Upper lobe of left lung (tissue), 6 donors: Measurements from ENCODE around the gene RAF1. TPM values are rescaled to one million over a fixed set of nuclear protein-coding genes. Genes with fewer than 3 reads are reported as not detected.

Source experiments
- ATAC-seq, 2 donors: fragments of 200-7000 bp; cut with Tn5 transposase; one replicate each; pipeline ENCODE4 v1.9.1; 2022; ENCODE audit warnings: mild to moderate bottlenecking in 2 of 2, moderate library complexity in 2 of 2; ENCODE audit not compliant: low FRiP score in 2 of 2
- DNase-seq, 2 donors: peaks; one replicate each; pipeline ENCODE4 v3.0.0-alpha.2; 2019 to 2020
- H3K27ac ChIP-seq, 4 donors: fragments of 200-600 bp; sonication (generic); one replicate each; pipeline ENCODE4 v1.5.1; 2016 to 2019
- H3K27me3 ChIP-seq, 4 donors: fragments of 200-600 bp; sonication (generic); one replicate each; pipeline ENCODE4 v1.5.1; 2017 to 2019
- H3K36me3 ChIP-seq, 4 donors: fragments of 200-600 bp; sonication (generic); one replicate each; pipeline ENCODE4 v1.5.1; 2016 to 2019
- H3K4me1 ChIP-seq, 4 donors: fragments of 200-600 bp; sonication (generic); one replicate each; pipeline ENCODE4 v1.5.1; 2018 to 2019
- H3K4me3 ChIP-seq, 4 donors: fragments of 200-600 bp; sonication (generic); one replicate each; pipeline ENCODE4 v1.5.1; 2017 to 2019; ENCODE audit warnings: mild to moderate bottlenecking in 2 of 4, moderate library complexity in 1 of 4
- H3K9me3 ChIP-seq, 4 donors: fragments of 200-600 bp; sonication (generic); one replicate each; pipeline ENCODE4 v1.5.1; 2018 to 2019
- CTCF ChIP-seq, 6 experiments: fragments of 450-650 bp in 4 of 6; fragments of 200-600 bp in 2 of 6; sonication (generic) in 2 of 6; IDR thresholded peaks; one replicate each; pipeline ENCODE4 v1.5.1; 2016 to 2019; ENCODE audit warnings: antibody characterized with exemption in 6 of 6
- EP300 ChIP-seq, 4 donors: sonication (generic); formaldehyde crosslinking; IDR thresholded peaks; one replicate each; pipeline ENCODE4 v1.5.1; 2017; ENCODE audit warnings: antibody characterized with exemption in 4 of 4, control low read depth in 2 of 4
- POLR2A ChIP-seq, 4 donors: fragments of 450-650 bp; IDR thresholded peaks; one replicate each; pipeline ENCODE4 v1.5.1; 2016 to 2017; ENCODE audit warnings: antibody characterized with exemption in 4 of 4, mild to moderate bottlenecking in 2 of 4
- POLR2AphosphoS5 ChIP-seq, 2 donors: sonication (generic); formaldehyde crosslinking; IDR thresholded peaks; one replicate each; pipeline ENCODE4 v1.5.1; 2017; ENCODE audit warnings: antibody characterized with exemption in 2 of 2
- WGBS, 2 donors: methylation state at CpG; one replicate each; pipeline ENCODE4 v1.1.5; 2017 to 2018; 5-methylcytosine and 5-hydroxymethylcytosine counted together
- total RNA-seq, 6 donors: library from RNA; depleted of rRNA in 4 of 6; stranded (reverse); fragments of >200 nt in 4 of 6; gene quantifications; one replicate each; pipeline versions ENCODE4 v1.1.0 to v1.2.1, GENCODE V29; 2016 to 2021
- donor health status: DM: no; HTN: no; CAD: no; lungs with moderate emphysema.
- donor health status: DM: no; HTN: yes; CAD: no; lungs with severe emphysema.

Gene RAF1
- total RNA-seq, 6 donors from 2014 or later: 78.7 to 195 (median 110) TPM

- Histone ChIP-seq H3K4me1 (peaks cover 0 to 5% (median 0%) of the 10 kb centered on the region in 4 donors), H3K27me3 (no peaks in the 10 kb centered on the region), H3K27ac (no peak overlapping the region), H3K9me3 (no peaks in the 10 kb centered on the region), H3K36me3 (peaks cover 14 to 87% (median 47%) of the 10 kb centered on the region in 4 donors), H3K4me3 (no peak overlapping the region)
- no peak for DNase-seq
- WGBS, 2 donors: 45% methylated on average over 2 to 4 of the region's 4 CpGs
- ATAC-seq: no peak
- TF ChIP-seq EP300 (IDR thresholded peaks at IDR 0.05) (no peak), CTCF (IDR thresholded peaks at IDR 0.05) (no peak), POLR2AphosphoS5 (IDR thresholded peaks at IDR 0.05) (no peak), POLR2A (IDR thresholded peaks at IDR 0.05) (no peak)
Observed at GRCh38 chr3:12613250-12613649, 50.7 kb downstream of the RAF1 start.

GRCh38 chr3:12612514-12613226 lies 51.2 kb downstream of the RAF1 start:
- no peak overlapping the region for H3K4me3 ChIP-seq
- WGBS, 2 donors: 88 to 91% methylated on average over 6 of the region's 6 CpGs
- no peak overlapping the region for H3K27ac ChIP-seq
- H3K27me3 ChIP-seq: no peaks in the 10 kb centered on the region
- DNase-seq (no peak), ATAC-seq (no peak)
- no peaks in the 10 kb centered on the region for H3K9me3 ChIP-seq
- H3K36me3 ChIP-seq: peaks cover 19 to 87% (median 44%) of the 10 kb centered on the region in 4 donors
- H3K4me1 ChIP-seq: peaks cover 0 to 5% (median 0%) of the 10 kb centered on the region in 4 donors
- TF ChIP-seq EP300 (IDR thresholded peaks at IDR 0.05): no peak
- TF ChIP-seq CTCF (IDR thresholded peaks at IDR 0.05): no peak
- no peak for TF ChIP-seq POLR2AphosphoS5 (IDR thresholded peaks at IDR 0.05)
- no peak for TF ChIP-seq POLR2A (IDR thresholded peaks at IDR 0.05)

- peak in 1 of 2 donors; percentile 52 for ATAC-seq
- Histone ChIP-seq H3K4me1 (peaks cover 0 to 5% (median 0%) of the 10 kb centered on the region in 4 donors), H3K9me3 (no peaks in the 10 kb centered on the region), H3K4me3 (no peak overlapping the region), H3K27ac (no peak overlapping the region), H3K27me3 (no peaks in the 10 kb centered on the region), H3K36me3 (peaks cover 13 to 87% (median 46%) of the 10 kb centered on the region in 4 donors)
- DNase-seq: no peak
- WGBS, 2 donors: 79 to 90% methylated on average over 5 of the region's 5 CpGs
- TF ChIP-seq POLR2AphosphoS5 (IDR thresholded peaks at IDR 0.05): no peak
- no peak for TF ChIP-seq EP300 (IDR thresholded peaks at IDR 0.05)
- no peak for TF ChIP-seq POLR2A (IDR thresholded peaks at IDR 0.05)
- no peak for TF ChIP-seq CTCF (IDR thresholded peaks at IDR 0.05)
Observed at GRCh38 chr3:12611117-12611516, 52.8 kb downstream of the RAF1 start.

DNA sequence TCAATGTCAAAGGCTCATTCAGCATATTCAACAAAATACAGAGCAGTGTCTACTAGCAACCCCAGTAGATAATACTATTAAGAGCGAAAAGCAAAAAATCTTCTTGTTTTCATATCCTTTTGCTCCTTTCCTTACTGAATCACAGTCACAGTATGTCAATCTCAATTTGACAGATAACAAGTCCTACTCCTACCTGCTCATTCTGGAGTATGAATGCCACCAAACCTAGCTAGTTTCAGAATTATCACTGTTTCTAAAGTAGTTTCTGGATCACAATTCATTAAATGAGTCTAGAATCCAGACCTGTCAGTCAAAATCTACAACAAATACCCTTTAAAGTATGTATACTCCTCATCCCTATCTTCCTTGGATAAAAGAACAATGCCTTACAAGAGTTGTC lies 55.5 kb downstream of the RAF1 start:
- no peak overlapping the region for H3K4me3 ChIP-seq
- peaks cover 0 to 5% (median 0%) of the 10 kb centered on the region in 4 donors for H3K4me1 ChIP-seq
- no peaks in the 10 kb centered on the region for H3K9me3 ChIP-seq
- TF ChIP-seq CTCF (IDR thresholded peaks at IDR 0.05) (no peak), POLR2AphosphoS5 (IDR thresholded peaks at IDR 0.05) (no peak), POLR2A (IDR thresholded peaks at IDR 0.05) (no peak), EP300 (IDR thresholded peaks at IDR 0.05) (no peak)
- H3K27ac ChIP-seq: no peak overlapping the region
- no peak for ATAC-seq
- DNase-seq: no peak
- peaks cover 19 to 89% (median 54%) of the 10 kb centered on the region in 4 donors for H3K36me3 ChIP-seq
- H3K27me3 ChIP-seq: no peaks in the 10 kb centered on the region
- 100% methylated on average over 1 of the region's 1 CpG for WGBS, 2 donors

DNA sequence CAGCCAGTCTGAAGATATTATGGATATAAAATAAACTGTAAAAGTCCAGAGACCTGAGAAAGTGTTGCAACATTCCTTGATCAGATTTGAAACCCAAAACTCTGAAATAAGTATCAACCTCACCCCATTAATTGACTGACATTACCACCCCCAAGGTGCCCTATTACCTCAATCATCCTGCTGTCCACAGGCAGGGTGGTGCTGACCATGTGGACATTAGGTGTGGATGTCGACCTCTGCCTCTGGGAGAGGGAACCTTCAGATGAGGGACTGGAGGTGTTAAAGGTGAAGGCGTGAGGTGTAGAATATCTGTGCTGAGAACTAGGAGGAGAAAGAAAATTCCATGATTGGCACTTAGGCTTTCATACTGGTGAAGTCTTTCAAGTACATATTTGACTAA lies 59.9 kb downstream of the RAF1 start:
- no peaks in the 10 kb centered on the region for H3K4me1 ChIP-seq
- 96 to 100% methylated on average over 2 of the region's 2 CpGs for WGBS, 2 donors
- no peaks in the 10 kb centered on the region for H3K27me3 ChIP-seq
- ATAC-seq (no peak), DNase-seq (no peak)
- H3K4me3 ChIP-seq: no peak overlapping the region
- H3K36me3 ChIP-seq: peaks cover 22 to 99% (median 63%) of the 10 kb centered on the region in 4 donors
- TF ChIP-seq EP300 (IDR thresholded peaks at IDR 0.05) (no peak), POLR2AphosphoS5 (IDR thresholded peaks at IDR 0.05) (no peak), POLR2A (IDR thresholded peaks at IDR 0.05) (no peak), CTCF (IDR thresholded peaks at IDR 0.05) (no peak)
- no peaks in the 10 kb centered on the region for H3K9me3 ChIP-seq
- no peak overlapping the region for H3K27ac ChIP-seq
